ENCODE results near the gene LY6G6F. TPM values are rescaled to one million over a fixed set of nuclear protein-coding genes. Genes with fewer than 3 reads are reported as not detected.

Gene LY6G6F
- total RNA-seq, 1 experiment from 2014 or later = not detected

GRCh38 chr6:31669676-31670075, 37.0 kb upstream of the LY6G6F start, which contains the start of gene LY6G5B:
Gene LY6G5B (plus strand): TSS chr6:31669976. CDS start chr6:31670951, 975 bp downstream.
- peaks cover 50% of the 10 kb centered on the region for H3K36me3 ChIP-seq (ENCODE audit: insufficient read depth, low read length, poor library complexity, severe bottlenecking)
- no peak for DNase-seq (ENCODE audit: low spot score)
- no peaks in the 10 kb centered on the region for H3K9me3 ChIP-seq (ENCODE audit: low read depth, low read length, poor library complexity, severe bottlenecking)
- POLR2A ChIA-PET (ENCODE audit: low non-redundant PET) = no interaction called here
- TF ChIP-seq CTCF (conservative IDR thresholded peaks at IDR 0.05; ENCODE audit: low read depth, low read length) (no peak), EZH2 (IDR thresholded peaks at IDR 0.05; ENCODE audit: borderline replicate concordance, low read depth, low read length, poor library complexity, severe bottlenecking) (no peak)
- H3K4me1 ChIP-seq (ENCODE audit: insufficient read depth, low read length, poor library complexity, severe bottlenecking) = no peaks in the 10 kb centered on the region
- H3K27me3 ChIP-seq (replicated peaks; ENCODE audit: insufficient read depth, low read depth, low read length, poor library complexity) = no peaks in the 10 kb centered on the region
- CTCF ChIA-PET = no interaction called here
- BruUV-seq (replicated peaks) = no TSS peak
- H3K4me3 ChIP-seq (ENCODE audit: low read depth, low read length, poor library complexity, severe bottlenecking) = no peak within 1 kb of the TSS
- intact Hi-C loops (cut with micrococcal nuclease; ENCODE audit: unreplicated experiment) = no loop called here
- H3K27ac ChIP-seq (ENCODE audit: low read depth, low read length, poor library complexity, severe bottlenecking) = no peak within 1 kb of the TSS

GRCh38 chr6:31676322-31676903, 30.3 kb upstream of the LY6G6F start:
- ChIA-PET CTCF (no interaction called here), POLR2A (ENCODE audit: low non-redundant PET) (no interaction called here)
- Histone ChIP-seq H3K27me3 (replicated peaks; ENCODE audit: insufficient read depth, low read depth, low read length, poor library complexity) (no peaks in the 10 kb centered on the region), H3K9me3 (ENCODE audit: low read depth, low read length, poor library complexity, severe bottlenecking) (no peaks in the 10 kb centered on the region), H3K4me1 (ENCODE audit: insufficient read depth, low read length, poor library complexity, severe bottlenecking) (no peaks in the 10 kb centered on the region), H3K27ac (ENCODE audit: low read depth, low read length, poor library complexity, severe bottlenecking) (no peak overlapping the region), H3K36me3 (ENCODE audit: insufficient read depth, low read length, poor library complexity, severe bottlenecking) (peaks cover 8% of the 10 kb centered on the region), H3K4me3 (ENCODE audit: low read depth, low read length, poor library complexity, severe bottlenecking) (no peak overlapping the region)
- no peak for TF ChIP-seq CTCF (conservative IDR thresholded peaks at IDR 0.05; ENCODE audit: low read depth, low read length)
- no peak for TF ChIP-seq EZH2 (IDR thresholded peaks at IDR 0.05; ENCODE audit: borderline replicate concordance, low read depth, low read length, poor library complexity, severe bottlenecking)
- intact Hi-C loops (cut with micrococcal nuclease; ENCODE audit: unreplicated experiment) = no loop called here
- no TSS peak for BruUV-seq (replicated peaks)
- DNase-seq (ENCODE audit: low spot score) = no peak

GRCh38 chr6:31676904-31677303, 29.8 kb upstream of the LY6G6F start:
- no peaks in the 10 kb centered on the region for H3K27me3 ChIP-seq (replicated peaks; ENCODE audit: insufficient read depth, low read depth, low read length, poor library complexity)
- no TSS peak for BruUV-seq (replicated peaks)
- no peak overlapping the region for H3K27ac ChIP-seq (ENCODE audit: low read depth, low read length, poor library complexity, severe bottlenecking)
- intact Hi-C loops (cut with micrococcal nuclease; ENCODE audit: unreplicated experiment) = no loop called here
- TF ChIP-seq EZH2 (IDR thresholded peaks at IDR 0.05; ENCODE audit: borderline replicate concordance, low read depth, low read length, poor library complexity, severe bottlenecking) (no peak), CTCF (conservative IDR thresholded peaks at IDR 0.05; ENCODE audit: low read depth, low read length) (no peak)
- no peaks in the 10 kb centered on the region for H3K4me1 ChIP-seq (ENCODE audit: insufficient read depth, low read length, poor library complexity, severe bottlenecking)
- peaks cover 3% of the 10 kb centered on the region for H3K36me3 ChIP-seq (ENCODE audit: insufficient read depth, low read length, poor library complexity, severe bottlenecking)
- ChIA-PET POLR2A (ENCODE audit: low non-redundant PET) (no interaction called here), CTCF (no interaction called here)
- no peak for DNase-seq (ENCODE audit: low spot score)
- H3K9me3 ChIP-seq (ENCODE audit: low read depth, low read length, poor library complexity, severe bottlenecking) = no peaks in the 10 kb centered on the region
- no peak overlapping the region for H3K4me3 ChIP-seq (ENCODE audit: low read depth, low read length, poor library complexity, severe bottlenecking)

Data from A673 (cell line).